Ecto neural progenitor cell (in vitro differentiated cells): ENCODE measurements around the gene GID8.
A peak's percentile ranks its signal among the peaks of the same experiment; 100 is the strongest.

Experiments used
- DNase-seq: peaks from one replicate; pipeline ENCODE4 v3.0.0-alpha.2; 2018; ENCODE audit warnings: low spot score

GID8 gene

DNA sequence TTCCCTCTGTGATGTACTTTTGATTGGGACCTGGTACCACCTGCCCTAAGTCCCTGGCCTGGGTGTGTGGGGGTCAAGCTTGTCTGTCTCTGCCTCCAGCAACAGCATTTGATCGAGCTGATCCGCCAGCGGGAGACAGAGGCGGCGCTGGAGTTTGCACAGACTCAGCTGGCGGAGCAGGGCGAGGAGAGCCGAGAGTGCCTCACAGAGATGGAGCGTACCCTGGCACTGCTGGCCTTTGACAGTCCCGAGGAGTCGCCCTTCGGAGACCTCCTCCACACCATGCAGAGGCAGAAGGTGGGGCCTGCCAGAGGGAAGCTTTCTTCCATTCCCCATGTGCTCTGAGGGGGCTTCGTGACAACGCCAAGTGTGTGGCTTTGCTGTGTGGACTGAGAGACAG lies 5.4 kb downstream of the GID8 start:
- DNase-seq, result no peak

DNA sequence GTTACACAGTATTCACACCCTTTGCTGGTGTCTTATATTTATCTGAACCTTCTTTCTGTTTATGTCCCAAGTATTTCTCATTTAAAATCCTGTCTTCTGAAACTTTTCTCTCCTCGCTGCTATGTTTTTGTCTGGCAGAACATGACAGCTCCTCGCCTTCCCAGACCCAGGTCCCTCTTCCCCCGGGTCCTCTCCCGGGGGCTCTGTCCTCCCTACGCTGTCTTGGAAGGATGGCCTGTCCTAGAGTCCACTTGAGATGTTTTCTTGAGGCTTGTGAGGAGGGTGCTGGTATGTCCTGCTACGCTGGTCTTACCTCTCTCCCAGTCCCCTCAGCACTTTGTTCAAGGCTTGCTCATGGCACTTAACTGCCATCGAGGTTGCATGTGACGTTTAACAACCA lies 6.2 kb downstream of the GID8 start:
- DNase-seq, result no peak

DNA sequence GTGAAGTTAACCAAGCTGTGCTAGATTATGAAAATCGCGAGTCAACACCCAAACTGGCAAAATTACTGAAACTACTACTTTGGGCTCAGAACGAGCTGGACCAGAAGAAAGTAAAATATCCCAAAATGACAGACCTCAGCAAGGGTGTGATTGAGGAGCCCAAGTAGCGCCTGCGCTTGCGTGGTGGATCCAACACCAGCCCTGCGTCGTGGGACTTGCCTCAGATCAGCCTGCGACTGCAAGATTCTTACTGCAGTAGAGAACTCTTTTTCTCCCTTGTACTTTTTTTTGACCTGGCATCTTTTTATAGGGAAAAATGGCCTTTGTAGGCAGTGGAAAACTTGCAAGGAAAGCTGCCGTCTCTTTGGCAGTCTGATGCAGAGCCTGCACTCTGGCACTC lies 6.8 kb downstream of the GID8 start:
- DNase-seq, result no peak

DNA sequence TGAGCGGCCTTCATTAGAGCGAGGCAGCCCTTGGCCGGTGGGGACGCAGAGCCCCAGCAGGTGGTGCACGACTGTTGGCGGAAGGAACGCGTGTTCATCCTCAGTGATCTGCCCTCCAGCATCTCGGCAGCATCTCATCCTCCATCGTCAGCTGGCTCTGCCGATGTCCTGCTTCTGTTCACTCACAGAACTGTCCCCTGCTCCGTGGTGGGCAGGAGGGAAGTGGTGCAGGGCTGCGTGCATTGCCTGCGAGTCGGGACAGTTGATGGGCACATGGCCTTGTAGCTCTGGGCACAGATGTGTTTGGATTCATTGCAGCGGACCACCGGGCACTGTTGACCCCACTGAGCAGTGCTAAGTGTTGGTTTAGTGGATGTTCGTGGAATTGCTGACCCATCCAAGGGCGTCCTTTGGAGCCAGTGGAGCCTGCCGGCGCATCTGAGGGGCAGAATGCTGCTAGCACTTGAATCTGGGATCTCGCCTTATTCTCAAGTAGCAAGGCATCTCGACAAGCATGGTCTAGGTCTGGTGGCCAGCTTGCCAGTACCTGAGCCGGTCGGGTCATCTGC lies 7.9 kb downstream of the GID8 start:
- no peak for DNase-seq

DNA sequence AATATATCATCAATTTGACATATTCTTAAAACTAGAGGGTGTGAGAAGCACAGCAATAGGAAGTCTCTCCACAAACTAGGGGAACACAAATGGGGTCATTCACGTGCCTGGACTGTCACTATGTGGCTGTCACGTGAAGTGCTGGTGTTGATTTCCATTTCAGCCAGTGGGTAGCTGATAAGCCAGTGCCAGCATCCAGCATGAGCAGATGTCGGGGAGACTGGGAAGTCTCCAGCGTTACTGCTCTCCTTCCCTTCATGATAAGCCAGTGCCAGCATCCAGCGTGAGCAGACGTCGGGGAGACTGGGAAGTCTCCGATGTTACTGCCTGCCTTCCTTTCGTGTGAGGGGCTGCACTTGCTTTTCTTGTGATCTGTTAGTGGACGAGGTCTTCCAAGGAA lies 9.0 kb downstream of the GID8 start:
- DNase-seq, result no peak

DNA sequence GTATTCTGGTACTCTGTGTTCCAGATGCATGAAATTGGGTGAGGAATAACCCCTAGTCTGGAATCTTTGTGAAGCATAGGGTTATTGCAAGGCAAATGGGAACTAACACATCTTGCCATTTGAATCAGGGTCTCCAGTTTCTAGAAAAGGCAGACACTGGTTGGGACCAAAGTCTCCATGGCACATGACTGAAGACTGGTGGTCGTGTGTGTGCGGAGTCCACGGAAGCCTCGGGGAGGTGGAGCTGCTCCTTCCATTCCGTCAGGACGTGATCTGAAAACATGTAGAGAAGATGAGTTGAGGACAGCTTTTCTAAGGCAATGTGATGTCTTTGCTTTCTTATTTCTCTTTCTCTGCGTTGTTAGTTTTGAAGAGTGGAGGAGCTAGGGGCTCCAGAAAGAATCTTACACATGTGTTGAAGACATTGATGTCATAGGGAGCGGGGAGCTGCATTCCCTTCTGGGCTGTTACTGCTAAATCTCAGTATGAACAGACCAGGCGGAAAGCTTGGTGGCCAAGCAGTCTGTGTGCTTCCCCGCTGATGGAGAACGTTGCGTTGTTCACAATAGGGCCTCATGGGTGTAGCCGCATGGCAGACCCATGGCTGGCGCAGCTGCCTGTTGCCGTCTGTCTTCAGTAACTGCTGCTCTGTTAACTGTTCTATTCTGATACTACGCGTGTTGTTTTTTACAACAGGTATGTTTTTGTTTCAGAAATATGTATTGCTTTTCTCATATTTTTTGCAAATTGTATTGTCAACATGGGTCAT lies 9.8 kb downstream of the GID8 start:
- no peak for DNase-seq

DNA sequence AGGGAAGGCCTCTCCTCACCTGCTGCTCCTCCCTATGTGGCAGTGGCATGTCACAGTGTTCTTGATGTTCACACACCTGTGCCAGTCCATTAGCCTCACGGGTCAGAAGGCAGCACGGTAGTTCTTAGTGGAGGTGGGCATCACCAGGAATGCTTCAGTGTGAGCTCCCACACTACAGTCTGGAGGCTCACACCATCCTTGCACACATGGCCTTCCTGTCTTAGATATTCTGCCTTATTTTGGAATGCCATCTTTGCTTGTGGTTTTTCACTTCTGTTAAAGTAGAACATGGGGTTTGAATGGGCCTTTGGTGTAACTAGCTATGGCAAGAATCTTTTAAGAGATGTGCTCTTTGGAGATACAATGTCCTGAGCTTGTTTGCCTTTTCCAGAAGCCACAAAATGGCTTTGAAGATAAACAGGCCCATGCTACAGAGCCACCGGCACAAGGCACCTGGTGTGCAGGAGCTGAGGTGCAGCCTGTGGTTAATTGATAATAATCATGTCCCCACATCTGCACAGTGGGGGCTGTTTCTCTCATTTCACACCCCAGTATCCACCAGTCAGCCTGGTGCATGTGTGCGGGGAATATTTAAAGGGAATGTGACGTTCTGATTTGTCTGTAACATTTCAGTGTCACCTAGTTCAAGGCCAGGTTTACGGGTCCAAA lies 11.3 kb downstream of the GID8 start:
- no peak for DNase-seq

DNA sequence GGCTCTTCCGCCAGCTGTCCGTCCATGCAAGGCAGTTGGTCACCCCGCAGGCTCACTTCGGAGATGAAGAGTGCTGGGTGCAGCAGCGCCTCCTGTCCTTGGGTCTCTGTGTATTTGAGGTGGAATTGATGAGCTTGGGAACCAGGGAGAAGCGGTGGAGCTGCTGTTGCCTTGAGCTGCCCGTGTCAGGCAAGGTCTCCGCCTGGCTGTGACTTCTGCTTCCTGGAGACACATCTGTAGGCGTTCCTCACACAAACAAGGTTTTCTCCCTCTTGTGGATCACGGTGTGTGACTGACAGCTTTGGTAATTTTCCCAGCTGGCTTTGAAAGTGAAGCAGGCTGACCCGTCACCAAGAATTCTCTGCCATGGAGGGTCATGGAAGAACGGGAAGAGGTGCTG lies 12.0 kb downstream of the GID8 start:
- no peak for DNase-seq

DNA sequence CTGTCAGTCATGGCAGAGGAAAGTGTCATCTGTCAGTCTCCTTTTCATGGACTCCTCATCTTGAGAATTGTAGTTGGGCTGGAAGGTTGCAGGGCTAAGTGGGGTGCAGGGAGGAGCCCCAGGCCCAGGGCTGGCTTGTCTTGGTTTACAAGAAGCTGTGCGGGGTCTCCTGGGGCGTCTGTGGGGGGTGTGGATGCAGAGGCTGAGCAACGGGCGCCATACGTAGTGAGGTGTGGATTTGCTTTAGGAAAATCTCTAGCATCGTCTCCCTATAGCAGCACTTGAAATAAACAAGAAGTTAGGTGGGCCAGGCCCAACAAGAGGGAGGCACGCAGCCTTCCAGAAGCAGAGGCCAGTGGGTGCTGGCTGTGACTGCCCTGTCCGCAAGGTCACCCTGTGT lies 12.8 kb downstream of the GID8 start:
- DNase-seq, result no peak

DNA sequence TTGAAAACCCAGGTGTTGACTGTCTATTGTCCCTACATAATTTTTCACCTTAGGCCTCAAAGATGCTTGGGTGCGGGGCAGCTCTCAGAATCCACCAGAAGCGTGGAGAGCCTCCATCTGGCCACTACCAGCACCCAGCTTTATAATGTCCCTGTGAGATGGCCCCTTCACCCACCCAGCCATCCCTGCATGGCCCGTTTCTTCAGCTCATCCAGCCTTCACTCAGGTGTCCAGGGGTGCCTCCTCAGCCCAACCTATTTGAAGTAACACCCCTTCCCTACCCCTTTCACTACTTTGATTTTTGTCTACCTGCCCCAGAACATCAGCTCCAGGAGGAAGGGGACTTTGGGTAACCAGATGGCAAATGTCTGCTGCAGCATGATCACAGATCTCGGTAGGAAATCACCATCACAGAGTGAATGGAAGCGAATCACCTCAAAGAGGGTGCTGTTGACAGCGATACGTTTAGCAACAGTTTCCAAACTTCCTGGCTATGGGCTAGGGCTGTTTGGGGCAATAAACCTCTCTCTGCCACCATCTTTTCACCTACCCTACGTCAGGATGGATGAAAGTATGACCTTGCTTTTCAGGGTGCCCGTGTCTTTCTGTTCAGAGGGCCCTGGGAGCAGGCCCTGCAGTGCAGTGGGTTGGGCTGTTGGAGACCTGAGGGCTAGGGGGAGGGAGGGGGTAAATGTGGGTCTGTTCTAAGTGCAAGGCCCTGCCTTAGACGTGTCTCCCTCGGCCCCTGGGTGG lies 13.4 kb downstream of the GID8 start:
- no peak for DNase-seq

DNA sequence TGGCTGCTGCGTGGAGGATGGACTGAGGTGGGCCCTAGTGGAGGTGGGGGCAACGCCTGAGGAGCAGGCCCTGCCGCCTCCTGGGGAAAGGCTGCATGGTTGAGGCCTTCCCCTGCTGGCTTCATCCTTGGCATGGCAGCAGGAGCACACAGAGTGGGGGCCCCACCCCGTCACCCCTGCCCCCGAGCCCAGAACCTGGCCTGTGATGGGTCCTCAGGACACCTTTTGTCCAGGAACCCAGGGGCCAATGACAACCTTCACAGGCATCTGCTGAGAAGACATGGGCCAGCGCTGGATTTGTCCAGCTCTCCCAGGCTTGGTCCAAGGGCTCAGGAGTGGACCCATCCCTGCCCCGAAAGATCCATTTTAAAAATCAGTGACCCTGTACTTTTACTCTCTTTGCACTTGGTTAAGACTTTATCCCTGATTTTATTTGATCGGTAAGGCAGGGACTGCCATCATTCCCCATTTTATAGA lies 14.0 kb downstream of the GID8 start:
- no peak for DNase-seq

DNA sequence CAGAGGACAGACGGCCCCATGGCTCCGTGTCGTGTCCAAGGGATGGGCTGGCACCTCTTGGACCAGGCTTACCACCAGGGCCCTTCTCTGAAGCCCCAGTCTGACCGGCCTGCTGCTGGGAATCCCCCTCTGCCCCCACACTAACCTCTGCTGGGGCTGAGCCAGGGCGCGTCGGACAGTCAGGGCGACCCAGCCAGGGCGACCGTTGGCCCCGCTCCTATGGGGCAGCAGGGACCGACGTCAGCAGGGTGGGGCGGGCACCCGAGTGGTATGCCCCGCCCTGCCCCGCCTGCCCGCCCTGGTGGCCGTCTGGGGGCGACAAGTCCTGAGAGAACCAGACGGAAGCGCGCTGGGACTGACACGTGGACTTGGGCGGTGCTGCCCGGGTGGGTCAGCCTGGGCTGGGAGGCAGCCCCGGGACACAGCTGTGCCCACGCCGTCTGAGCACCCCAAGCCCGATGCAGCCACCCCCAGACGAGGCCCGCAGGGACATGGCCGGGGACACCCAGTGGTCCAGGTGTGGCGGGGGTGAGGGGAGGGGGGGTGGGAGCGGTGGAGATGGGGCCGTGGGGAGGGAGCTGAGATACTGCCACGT lies 14.5 kb downstream of the GID8 start, which contains the start of gene SLC17A9:
TSS of gene SLC17A9 (plus strand) at position 337 of the 595 bp plus-strand sequence. CDS start at position 459, 122 bp downstream.
- peak; percentile 78 for DNase-seq

DNA sequence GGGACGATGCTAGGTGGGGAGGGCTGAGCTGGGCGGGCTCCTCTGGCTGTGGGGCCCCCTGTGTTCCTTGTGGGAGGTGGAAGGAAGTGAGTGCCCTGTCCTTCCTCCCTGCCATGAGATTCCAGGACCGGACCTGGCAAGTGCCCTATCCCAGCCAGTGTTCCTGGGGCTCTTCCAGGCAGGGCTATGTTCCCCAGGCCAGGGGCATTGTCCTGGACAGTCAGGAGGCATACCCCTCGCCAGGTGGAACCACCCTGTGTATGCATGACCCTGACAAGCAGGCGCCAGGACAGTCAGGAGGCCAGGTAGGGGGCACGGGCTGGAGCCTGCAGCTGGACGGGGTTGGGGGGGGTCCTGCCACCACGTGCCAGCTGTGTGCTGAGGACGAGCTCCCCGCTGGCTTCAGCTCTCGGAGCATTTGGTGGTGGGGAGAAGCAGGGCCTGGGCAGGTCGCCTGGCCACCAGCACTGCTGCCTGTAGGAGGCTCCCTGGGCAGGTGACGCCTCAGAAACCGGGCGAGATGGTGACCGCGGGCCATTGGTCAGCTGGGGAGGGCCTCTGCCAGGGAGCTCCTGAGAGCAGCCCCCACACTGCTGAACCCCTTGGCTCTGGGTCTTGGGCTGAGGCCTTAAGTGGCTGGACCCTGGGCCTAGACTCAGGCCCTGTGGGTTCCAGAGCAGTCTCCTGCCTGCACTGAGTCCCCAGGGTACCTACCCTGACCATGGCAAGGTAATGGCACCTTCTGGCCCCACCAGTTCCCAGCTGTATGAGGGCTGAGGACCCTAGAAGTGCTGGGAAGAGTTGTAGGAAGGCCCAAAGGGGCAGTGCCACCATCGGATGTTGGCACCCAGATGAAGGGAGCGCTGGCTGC lies 15.3 kb downstream of the GID8 start:
- DNase-seq, result no peak

DNA sequence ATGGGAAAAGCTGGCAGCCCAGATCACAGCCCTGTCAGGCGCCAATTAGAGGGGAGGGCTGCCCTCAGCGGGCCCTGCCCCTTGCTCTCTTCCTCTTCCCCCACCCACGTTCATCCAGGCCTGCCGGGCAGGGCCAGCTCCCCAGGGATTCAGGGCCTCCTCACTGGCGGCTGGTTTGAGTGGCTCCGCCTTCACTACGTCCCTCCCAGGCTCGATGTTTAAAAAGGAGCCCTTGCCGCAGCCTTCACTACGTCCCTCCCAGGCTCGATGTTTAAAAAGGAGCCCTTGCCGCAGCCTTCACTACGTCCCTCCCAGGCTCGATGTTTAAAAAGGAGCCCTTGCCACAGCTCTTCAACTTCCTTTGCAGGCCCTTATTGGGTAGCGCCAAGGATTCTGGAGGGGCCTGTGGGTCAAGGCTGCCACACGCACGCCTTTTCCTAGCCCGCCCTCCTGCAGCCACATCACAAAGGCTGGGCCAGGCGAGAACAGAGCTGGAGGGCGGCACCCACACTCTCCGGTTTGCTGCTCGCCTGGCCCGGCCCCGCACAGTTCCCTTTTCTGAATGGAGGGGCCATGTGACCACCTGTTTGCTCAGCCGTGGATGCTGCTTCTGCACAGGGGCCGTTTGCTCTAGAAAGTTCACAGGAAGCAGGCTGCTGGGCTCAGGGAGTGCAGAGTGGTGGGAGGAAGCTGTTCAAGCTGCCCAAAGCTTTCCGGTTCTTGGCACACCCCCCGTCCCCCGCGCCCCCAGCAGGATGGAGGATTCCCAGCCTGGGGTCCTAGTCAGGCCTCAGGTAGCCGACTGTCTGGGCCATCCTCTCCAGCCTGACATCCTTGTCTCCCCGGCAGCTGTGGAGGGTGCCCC lies 16.1 kb downstream of the GID8 start:
- peak; percentile 72 for DNase-seq

DNA sequence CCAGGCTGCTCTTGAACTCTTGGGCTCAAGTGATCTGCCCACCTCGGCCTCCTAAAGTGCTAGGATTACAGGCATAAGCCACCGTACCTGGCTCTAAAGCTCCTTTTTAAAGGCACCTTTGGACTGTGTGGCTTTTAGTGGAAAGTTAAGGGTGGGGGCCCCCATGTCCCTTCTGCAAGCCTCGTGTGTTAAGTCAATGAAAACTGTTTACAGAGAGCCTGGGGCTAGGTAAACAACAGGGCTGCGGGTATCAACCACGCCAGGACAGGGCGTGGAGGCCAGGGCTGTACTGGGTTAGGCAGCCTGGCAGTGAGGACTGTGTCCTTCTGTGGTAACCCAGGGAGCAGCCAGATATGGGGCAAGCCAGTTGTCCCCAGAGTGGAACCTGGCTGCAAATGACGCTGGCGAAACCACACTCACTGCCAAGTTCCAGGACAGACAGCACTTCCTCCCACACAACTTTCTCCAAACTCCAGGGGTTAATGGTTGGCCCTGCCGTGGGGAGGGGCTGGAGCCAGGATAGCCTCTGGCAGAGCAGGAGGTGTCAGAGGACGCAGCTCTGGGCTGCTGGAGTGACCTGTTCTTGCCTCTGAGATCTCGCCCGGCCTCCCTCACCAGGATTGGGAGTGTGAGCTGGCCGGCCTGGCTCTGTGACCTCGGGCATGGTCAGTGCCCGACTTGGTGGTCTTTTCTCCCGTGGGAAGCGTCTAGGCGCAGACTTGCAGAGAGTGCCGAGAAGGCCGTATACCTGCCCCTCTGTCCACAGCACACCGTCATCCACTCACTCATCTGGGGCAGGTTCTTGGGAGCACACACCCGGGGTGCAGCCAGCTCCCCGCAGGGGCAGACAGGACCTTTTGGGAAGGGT lies 17.8 kb downstream of the GID8 start:
- DNase-seq, result no peak

DNA sequence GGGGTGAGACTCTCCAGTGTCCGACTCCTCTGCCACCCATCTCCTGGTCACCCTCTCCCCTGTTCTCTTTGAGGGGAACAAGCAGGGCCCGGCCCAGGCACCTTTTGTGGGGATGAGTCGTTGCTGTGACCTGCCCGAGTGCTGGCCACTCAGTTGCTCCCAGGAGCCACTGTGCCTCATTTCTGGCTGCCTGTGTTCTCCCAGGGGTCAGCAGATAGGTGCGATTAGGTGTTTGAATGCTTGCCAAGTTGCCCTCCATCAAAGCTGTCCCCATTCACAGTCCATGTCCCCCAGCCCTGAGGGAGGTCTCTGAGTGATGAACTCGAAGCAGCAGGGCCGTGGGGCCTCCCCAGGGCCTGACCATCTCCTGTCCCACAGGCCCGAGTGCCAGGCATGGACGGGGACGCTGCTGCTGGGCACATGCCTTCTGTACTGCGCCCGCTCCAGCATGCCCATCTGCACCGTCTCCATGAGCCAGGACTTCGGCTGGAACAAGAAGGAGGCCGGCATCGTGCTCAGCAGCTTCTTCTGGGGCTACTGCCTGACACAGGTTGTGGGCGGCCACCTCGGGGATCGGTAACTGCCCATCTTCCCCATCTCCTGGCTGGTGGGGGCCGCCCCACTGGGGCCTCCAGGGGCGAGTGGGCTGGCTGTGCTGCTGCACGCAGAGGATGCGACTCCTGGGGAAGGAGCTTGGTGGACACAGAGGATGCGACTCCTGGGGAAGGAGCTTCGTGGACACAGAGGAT lies 18.6 kb downstream of the GID8 start:
- DNase-seq, result no peak

DNA sequence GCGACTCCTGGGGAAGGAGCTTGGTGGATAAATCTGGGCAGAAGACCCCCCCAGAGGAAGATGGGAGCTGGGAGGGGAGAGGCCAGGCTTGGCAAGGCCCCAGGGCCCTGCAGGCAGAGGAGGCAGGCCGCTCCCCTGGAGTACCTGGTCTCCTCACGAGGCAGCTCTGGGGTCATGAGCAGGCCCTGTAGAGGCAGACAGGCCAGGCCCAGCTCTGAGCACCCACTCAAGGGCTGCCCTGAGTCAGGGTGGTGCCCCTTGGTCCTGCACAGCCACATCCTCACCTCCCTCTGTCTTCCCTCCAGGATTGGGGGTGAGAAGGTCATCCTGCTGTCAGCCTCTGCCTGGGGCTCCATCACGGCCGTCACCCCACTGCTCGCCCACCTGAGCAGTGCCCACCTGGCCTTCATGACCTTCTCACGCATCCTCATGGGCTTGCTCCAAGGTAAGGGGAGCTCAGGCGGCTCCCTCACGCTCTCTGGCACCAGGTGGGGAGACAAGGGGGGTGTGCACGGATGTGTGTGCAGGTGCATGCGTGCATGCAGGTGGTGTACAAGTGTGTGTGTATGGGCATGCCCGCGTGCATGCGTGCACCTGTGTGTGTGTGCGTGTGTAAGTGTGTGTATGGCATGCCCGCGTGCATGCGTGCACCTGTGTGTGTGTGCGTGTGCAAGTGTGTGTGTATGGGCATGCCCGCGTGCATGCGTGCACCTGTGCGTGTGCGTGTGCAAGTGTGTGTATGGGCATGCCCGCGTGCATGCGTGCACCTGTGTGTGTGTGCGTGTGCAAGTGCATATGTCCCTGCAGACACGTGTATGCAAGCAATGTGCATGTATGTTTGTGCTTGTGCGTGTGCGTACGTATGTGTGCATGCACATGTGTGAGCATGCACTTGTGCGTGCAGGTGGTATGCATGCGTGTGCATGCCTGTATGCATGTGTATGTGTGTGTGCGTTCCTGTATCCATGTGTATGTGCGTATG lies 19.5 kb downstream of the GID8 start:
- DNase-seq, result no peak
